GM21717 (cell line): ENCODE results near the gene FAM153A.
"Not testable (repeated sequence)": the region's sequence is repeated elsewhere in the genome, so short reads cannot be mapped to it uniquely, and the experiment has no call there.

Experiments used
- ATAC-seq: cut with Tn5 transposase; IDR thresholded peaks from one replicate; pipeline ENCODE4 v1.9.1; 2021; ENCODE audit warnings: mild to moderate bottlenecking, moderate library complexity; ENCODE audit not compliant: unreplicated experiment

The FAM153A gene

GRCh38 chr5:177782792-177783633 lies at the start of gene FAM153A:
FAM153A (minus strand) TSS chr5:177782899.
- not testable (repeated sequence) for ATAC-seq

GRCh38 chr5:177832287-177832686 lies 49.6 kb upstream of the FAM153A start:
- ATAC-seq = not testable (repeated sequence)

- not testable (repeated sequence) for ATAC-seq
Measured at GRCh38 chr5:177826073-177826472, 43.4 kb upstream of the FAM153A start.

DNA sequence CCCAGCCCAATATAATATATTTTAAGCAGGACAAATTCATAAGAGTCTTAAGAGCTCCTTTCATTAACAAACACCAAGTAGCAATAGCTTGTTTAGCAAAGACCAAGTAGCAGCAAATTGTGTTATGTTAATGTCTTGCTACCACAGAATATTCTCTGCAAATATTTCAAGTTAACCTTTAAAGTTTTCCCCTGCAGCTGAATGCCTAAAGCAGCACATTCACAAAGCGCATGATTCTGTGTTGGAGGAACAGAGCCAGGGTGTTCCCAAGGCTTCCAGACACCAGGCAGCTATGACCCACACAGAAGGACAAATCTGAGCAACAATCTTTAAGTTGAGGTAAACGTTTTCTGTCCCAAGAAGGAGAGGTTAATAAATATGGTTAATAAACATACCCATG lies 42.1 kb upstream of the FAM153A start:
- ATAC-seq = not testable (repeated sequence)

GRCh38 chr5:177822489-177822888 lies 39.8 kb upstream of the FAM153A start:
- ATAC-seq = not testable (repeated sequence)

GRCh38 chr5:177819664-177820063 lies 37.0 kb upstream of the FAM153A start:
- ATAC-seq = not testable (repeated sequence)

- ATAC-seq = not testable (repeated sequence)
Measured at GRCh38 chr5:177812814-177813425, 30.2 kb upstream of the FAM153A start.

- not testable (repeated sequence) for ATAC-seq
Measured at GRCh38 chr5:177812160-177812743, 29.6 kb upstream of the FAM153A start.

DNA sequence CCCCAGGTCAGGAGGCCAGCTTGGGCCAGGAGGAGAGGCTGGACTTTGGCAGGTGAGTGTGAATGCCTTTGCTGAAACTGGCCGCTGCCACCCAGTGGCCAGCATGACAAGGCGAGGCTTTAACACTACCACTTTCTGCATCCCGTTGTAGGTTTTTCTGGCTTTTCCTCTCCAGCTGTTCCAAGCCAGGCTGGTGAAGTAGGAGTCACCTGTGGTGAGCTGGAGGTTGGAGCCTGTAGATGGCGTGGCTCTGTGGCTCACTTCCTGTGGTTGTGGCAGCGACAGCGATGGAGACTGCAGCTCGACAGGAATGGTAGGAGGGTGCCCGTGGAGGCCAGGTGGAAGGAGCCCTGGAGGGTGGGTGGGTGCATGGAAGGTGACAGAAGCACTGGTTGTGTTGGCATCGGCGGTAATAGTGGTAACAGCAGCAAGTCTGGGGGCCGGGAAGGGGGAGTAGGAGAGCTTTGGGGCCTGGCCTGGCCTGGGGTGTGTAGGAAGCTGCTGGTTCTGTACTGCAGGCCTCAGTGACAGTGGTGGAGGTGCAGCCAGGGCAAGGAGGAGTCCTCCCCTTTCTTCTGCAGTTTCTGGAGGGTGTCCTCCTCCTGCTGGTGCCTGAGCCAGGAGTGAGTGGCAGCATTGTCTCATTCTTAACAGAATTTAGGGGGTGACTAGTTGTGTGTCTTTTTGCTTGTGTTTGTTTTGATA lies 26.7 kb upstream of the FAM153A start:
- not testable (repeated sequence) for ATAC-seq

- ATAC-seq = not testable (repeated sequence)
Measured at GRCh38 chr5:177808420-177808819, 25.7 kb upstream of the FAM153A start.

- ATAC-seq = not testable (repeated sequence)
Measured at GRCh38 chr5:177807265-177807664, 24.6 kb upstream of the FAM153A start.

DNA sequence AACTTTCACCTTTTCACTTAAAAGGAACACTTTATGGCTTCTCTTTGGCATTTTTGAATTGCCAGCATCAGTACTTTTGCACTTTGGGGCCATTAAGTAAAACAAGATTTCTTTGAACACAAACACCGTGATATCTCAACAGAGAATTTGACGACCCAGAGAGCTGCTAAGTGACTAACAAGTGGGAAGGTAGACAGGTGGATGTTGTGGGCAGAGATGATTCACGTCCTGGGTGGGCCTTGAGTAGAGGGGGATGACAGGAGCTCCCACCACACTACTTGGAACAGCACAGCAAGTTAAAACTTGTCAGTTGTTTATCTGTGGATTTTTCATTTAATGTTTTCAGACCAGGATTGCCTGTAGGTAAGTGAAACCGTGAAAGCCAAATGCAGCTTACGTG lies 18.7 kb upstream of the FAM153A start:
- ATAC-seq = not testable (repeated sequence)

DNA sequence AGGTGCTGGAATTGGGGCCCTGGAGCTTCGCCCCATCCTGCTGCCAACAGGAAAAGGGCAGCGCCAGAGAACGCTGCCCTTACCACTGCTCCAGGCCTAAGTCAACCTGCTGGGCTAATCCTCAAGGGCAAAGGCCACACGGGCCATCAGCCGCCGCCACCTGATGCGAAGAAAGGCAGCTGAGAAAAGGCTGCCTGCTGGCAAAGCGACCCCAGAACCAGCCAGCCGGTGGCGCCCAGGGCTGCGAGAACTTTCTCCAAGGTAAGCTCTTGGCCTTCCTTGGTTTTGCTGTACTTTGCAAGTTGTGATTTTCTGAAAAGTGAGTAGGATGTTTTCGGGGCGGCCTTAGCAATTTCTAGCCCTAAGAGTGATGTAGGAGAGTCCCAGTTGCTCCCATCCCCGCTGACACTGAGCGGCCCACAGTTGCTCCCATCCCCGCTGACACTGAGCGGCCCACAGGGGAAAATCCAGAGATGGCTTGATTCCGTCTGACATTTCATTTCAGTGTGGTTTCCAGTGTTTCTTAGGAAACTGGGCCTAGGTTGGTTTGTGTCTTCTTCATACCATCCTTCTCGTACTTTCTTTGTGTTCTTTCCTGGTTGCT lies 15.6 kb upstream of the FAM153A start:
- not testable (repeated sequence) for ATAC-seq

GRCh38 chr5:177793272-177793671 lies 10.6 kb upstream of the FAM153A start:
- ATAC-seq = not testable (repeated sequence)

DNA sequence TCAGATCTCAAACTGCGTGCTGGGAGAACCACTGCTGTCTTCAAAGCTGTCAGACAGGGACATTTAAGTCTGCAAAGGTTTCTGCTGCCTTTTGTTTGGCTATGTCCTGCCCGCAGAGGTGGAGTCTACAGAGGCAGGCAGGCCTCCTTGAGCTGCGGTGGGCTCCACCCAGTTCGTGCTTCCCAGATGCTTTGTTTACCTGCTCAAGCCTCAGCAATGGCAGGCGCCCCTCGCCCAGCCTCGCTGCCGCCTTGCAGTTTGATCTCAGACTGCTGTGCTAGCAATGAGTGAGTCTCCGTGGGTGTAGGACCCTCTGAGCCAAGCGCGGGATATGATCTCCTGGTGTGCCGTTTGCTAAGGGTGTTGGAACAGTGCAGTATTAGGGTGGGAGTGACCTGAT lies 8.9 kb upstream of the FAM153A start:
- not testable (repeated sequence) for ATAC-seq

DNA sequence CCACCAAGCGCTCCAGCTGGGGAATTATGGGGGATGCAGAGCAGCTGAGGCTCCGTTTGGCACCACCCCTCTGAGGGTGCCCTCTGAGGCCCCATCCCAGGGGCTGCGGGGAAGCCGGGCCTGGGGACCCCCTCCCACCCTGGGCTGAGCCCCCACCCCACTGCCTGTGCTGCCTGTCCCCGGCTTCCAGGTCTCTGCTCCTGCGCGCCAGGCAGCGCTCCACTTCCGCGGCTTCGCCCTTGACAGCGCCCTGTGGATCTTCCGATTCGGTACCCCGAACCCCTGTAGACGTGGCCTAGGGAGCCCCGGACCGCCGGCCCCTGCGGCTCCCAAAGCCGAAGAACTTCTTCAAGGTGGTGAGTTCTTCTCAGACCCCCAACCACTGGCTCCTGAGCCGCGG lies 530 bp downstream of the FAM153A start:
- not testable (repeated sequence) for ATAC-seq

DNA sequence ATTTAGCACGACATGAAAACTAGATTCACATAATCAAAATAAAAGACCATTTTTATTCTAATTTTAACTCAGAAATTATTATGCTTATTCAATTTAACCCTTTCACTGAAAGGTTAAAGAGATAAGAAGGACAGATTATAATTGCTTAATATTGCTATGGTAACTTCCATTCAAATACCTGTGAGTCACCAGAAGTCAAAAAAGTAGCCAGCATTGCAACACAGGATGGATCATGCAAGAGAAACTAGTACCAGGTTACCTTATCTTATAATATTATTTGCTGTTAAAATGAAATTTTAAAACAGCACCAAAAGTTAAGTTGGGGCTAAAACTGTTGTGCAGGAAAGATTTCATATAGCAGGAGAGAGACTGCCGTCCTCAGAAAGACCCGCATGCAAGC lies 11.5 kb downstream of the FAM153A start:
- not testable (repeated sequence) for ATAC-seq

DNA sequence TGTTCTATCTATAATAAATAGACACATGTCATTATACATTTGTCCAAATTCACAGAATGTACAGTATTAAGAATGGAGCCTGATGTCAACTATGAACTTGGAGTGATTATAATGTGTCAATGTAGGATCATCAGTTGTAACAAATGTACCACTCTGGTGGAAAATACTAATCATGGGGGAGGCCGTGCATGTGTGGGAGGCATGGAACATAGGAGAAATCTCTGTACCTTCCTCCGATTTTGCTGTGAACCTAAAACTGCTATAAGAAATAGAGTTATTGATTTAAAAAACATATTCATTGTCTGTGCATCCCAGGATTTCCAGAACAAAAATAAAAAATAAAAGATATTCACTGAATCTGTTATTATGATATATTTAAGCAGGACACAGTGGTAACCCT lies 12.1 kb downstream of the FAM153A start:
- ATAC-seq = not testable (repeated sequence)

DNA sequence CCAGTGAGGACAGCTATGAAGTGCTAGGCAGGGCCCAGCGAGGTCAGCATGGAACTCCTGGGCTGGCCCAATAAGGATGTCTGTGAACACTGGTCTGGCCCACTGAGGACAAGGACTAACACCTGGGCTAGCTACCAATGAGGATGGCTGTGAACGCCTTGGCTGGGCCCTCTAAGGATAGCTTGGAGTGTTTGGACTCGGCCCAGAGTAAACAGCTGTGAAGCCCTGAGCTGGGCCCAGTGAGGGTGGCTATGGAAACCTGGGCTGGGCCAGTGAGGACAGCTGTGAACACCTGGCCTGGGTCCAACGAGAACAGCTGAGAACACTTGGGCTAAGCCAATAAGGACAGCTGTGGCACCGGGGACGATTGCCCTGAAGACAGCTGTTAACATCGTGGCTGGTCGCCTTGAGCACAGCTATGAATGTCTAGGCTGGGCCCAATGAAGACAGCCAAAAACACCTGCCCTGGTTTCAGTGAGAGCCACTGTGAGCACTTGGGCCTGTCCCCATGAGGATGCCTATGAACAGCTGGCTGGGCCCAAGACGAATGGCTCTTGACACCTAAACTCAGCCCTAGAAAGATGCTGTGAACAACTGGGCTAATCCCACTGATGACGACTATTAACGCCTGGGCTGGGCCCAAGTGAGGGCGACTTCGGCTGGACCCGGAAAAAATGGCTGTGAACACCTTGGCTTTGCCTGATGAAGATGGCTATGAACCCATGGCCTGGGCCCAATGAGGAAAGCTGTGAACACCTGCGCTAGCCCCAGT lies 18.8 kb downstream of the FAM153A start:
- ATAC-seq = not testable (repeated sequence)

- not testable (repeated sequence) for ATAC-seq
Measured at GRCh38 chr5:177760954-177761353, 21.7 kb downstream of the FAM153A start.
